Osteocyte (in vitro differentiated cells): ENCODE results near the gene USP38. TPM values are rescaled to one million over a fixed set of nuclear protein-coding genes. Genes with fewer than 3 reads are reported as not detected.

Experiments used
- DNase-seq: peaks from one replicate; pipeline ENCODE4 v3.0.0; 2021; ENCODE audit warnings: mixed read lengths; ENCODE audit not compliant: unreplicated experiment; ENCODE audit errors: extremely low spot score
- H3K27ac Mint-ChIP-seq: one replicate; pipeline ENCODE4 v1.8.0; 2021; ENCODE audit warnings: mild to moderate bottlenecking, mixed read lengths; ENCODE audit not compliant: unreplicated experiment
- H3K27me3 Mint-ChIP-seq: one replicate; pipeline ENCODE4 v1.8.0; 2021; ENCODE audit warnings: mixed read lengths; ENCODE audit not compliant: unreplicated experiment
- H3K36me3 Mint-ChIP-seq: one replicate; pipeline ENCODE4 v1.8.0; 2021; ENCODE audit warnings: mixed read lengths; ENCODE audit not compliant: unreplicated experiment
- H3K4me1 Mint-ChIP-seq: one replicate; pipeline ENCODE4 v1.8.0; 2021; ENCODE audit warnings: mixed read lengths; ENCODE audit not compliant: unreplicated experiment
- H3K4me3 Mint-ChIP-seq: one replicate; pipeline ENCODE4 v1.8.0; 2021; ENCODE audit warnings: mild to moderate bottlenecking, moderate library complexity, mixed read lengths; ENCODE audit not compliant: unreplicated experiment
- H3K9me3 Mint-ChIP-seq: one replicate; pipeline ENCODE4 v1.8.0; 2021; ENCODE audit warnings: mixed read lengths; ENCODE audit not compliant: unreplicated experiment
- total RNA-seq: library from RNA; stranded (reverse); gene quantifications from 2 replicates; pipeline ENCODE4 v1.2.1, GENCODE V29; 2021
- TF ChIP-seq, protein P1 (sequence below): fragments of 200-600 bp; sonication (generic); IDR thresholded peaks from 2 replicates; pipeline ENCODE4 v1.5.0; 2021; ENCODE audit warnings: antibody characterized with exemption, mild to moderate bottlenecking, moderate library complexity

Gene USP38
- total RNA-seq, 1 donor from 2014 or later, result 19.5 TPM

DNA sequence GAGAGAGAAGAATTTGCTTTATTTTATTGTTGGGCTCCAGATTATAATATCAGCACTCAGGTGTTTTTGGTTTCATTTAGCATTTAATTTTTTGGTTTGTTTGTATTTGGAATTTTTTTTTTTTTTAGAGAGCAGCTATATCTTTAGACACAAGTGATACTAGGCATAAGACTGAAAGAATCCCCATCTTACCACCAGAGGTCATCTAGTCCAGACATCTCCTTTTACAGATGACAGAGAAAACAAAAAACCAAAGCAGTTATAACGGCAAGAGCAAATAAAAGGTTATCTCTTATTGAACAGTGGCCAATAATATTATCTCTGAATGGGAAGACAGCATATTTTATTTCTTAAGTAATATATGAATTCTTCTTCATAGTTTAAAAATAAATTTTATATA, 22.8 kb downstream of the USP38 start:
- Mint-ChIP-seq H3K27me3 (no peaks in the 10 kb centered on the region), H3K4me1 (peaks cover 26% of the 10 kb centered on the region), H3K27ac (peak overlapping the region; percentile 48), H3K9me3 (no peaks in the 10 kb centered on the region), H3K4me3 (no peak overlapping the region), H3K36me3 (peaks cover 28% of the 10 kb centered on the region)
- no peak for DNase-seq
- TF ChIP-seq, protein P1, sequence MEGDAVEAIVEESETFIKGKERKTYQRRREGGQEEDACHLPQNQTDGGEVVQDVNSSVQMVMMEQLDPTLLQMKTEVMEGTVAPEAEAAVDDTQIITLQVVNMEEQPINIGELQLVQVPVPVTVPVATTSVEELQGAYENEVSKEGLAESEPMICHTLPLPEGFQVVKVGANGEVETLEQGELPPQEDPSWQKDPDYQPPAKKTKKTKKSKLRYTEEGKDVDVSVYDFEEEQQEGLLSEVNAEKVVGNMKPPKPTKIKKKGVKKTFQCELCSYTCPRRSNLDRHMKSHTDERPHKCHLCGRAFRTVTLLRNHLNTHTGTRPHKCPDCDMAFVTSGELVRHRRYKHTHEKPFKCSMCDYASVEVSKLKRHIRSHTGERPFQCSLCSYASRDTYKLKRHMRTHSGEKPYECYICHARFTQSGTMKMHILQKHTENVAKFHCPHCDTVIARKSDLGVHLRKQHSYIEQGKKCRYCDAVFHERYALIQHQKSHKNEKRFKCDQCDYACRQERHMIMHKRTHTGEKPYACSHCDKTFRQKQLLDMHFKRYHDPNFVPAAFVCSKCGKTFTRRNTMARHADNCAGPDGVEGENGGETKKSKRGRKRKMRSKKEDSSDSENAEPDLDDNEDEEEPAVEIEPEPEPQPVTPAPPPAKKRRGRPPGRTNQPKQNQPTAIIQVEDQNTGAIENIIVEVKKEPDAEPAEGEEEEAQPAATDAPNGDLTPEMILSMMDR, result peak; percentile 53

DNA sequence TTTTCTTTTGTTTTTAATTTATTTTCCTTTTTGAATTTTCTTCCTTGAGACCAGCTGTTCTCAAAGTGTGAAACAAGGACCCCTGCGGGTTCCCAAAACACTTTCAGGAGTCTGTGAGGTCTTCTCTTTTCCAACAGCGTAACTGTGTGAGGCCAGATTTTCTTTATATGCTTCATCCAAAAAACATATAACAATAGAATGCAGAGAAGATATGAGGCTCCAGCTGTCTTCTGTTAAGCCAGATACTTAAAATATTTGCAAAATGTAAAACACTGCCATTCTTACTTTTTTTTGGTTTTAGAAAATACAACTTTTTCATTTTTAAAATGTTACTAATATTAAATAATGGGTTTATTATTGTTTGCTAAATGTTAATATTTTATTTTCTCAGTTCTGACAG, 27.8 kb downstream of the USP38 start:
- Mint-ChIP-seq H3K9me3 (no peaks in the 10 kb centered on the region), H3K27ac (no peak overlapping the region), H3K36me3 (peaks cover 18% of the 10 kb centered on the region), H3K27me3 (no peaks in the 10 kb centered on the region), H3K4me3 (no peak overlapping the region), H3K4me1 (peaks cover 22% of the 10 kb centered on the region)
- TF ChIP-seq, protein P1, result no peak
- DNase-seq, result no peak

DNA sequence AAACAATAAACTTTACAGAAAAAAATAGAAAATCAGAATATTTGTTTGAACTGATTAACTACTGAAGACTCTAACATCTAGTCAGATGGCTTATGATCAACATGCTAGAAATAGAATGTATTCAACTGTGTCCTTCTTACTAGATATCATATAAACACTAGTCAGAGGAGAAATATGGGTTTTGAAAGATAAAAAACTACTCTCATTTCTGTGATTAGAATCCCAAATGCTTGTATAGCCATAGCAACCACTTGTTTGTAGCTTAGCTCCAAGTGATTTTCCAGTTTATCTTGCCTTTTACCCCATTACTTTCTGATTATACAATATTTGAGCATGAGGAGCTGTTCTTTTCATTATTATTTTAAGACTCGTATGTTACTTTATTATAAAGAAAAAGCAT, 31.2 kb downstream of the USP38 start:
- TF ChIP-seq, protein P1, result no peak
- no peak for DNase-seq
- no peaks in the 10 kb centered on the region for H3K9me3 Mint-ChIP-seq

DNA sequence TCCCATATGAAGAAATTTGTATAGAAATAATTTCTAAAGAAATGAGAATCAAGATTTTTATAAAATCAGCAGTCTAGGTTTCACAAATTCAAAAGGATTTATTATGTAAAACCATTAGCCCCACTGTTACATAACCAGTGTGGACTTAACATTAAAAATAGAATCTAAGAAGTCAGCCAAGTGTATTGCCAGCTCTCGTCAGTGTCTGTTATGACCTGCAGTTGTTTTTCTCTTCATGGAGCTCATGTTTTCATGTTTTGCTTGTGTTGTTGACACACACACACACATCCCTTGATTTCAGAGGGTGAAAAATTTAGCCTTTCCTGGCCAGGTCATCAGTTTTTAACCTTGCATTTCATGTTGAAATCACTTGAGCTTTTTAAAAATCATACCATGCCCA, 39.5 kb downstream of the USP38 start:
- Mint-ChIP-seq H3K27ac (no peak overlapping the region), H3K4me3 (no peak overlapping the region), H3K9me3 (no peaks in the 10 kb centered on the region), H3K36me3 (peaks cover 26% of the 10 kb centered on the region), H3K4me1 (no peaks in the 10 kb centered on the region), H3K27me3 (no peaks in the 10 kb centered on the region)
- TF ChIP-seq, protein P1, result no peak
- no peak for DNase-seq

More for the DNA sequence above, 31.2 kb downstream of the USP38 start:
- Mint-ChIP-seq H3K4me3 (no peak overlapping the region), H3K27me3 (no peaks in the 10 kb centered on the region), H3K36me3 (peaks cover 16% of the 10 kb centered on the region), H3K4me1 (peaks cover 20% of the 10 kb centered on the region), H3K27ac (peak overlapping the region; percentile 28)

DNA sequence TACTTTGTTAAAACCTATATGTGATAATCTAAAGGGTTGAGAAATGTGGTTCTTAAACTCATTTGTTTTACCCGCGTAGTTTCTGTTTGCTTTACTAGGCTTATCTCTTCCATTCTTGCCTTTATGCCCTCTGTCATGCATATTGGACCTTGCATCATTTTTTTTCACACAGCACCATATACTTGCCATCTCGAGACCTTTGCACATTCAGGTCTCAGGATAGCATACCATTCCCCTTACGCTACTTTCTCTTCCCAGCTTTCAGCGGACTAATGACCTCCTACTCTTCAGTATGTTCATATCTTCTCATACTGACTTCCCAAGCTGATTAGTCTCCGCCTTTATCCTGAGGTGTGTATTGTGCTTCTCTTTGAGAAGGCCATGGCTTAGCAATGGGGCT, 40.5 kb downstream of the USP38 start:
- DNase-seq, result no peak
- H3K9me3 Mint-ChIP-seq, result no peaks in the 10 kb centered on the region
- H3K27ac Mint-ChIP-seq, result no peak overlapping the region
- H3K36me3 Mint-ChIP-seq, result peaks cover 26% of the 10 kb centered on the region
- no peaks in the 10 kb centered on the region for H3K27me3 Mint-ChIP-seq
- H3K4me3 Mint-ChIP-seq, result no peak overlapping the region
- TF ChIP-seq, protein P1, result no peak
- no peaks in the 10 kb centered on the region for H3K4me1 Mint-ChIP-seq
